K562 (cell line): Measurements from ENCODE around the gene SLC25A44. TPM values are rescaled to one million over a fixed set of nuclear protein-coding genes. Genes with fewer than 3 reads are reported as not detected.

Source experiments
- ATAC-seq: fragments of 200-7000 bp; cut with Tn5 transposase; 3 replicates; pipeline ENCODE4 v1.9.1; 2020; ENCODE audit warnings: moderate library complexity
- BruUV-seq: library from RNA; stranded (reverse); fragments of 400-500 nt; replicated peaks from 2 replicates; lab custom pipeline; 2021; lab: Mats Ljungman, UMichigan
- CTCF ChIA-PET: fragments of 300-600 bp; formaldehyde crosslinking; extraction: SDS; loops from one replicate; lab custom pipeline; 2021; ENCODE audit warnings: low intra/inter-chr PET ratio; lab: Yijun Ruan, JAX
- POLR2A ChIA-PET: fragments of 300-600, 350-650 bp; sonication (Branson Sonifier 250); formaldehyde crosslinking; extraction: SDS; loops from one replicate; lab custom pipeline; 2021; ENCODE audit warnings: antibody characterized with exemption, inconsistent platforms; lab: Yijun Ruan, JAX
- DNase-seq, 4 experiments: peaks; one replicate each; pipeline versions ENCODE4 v3.0.0 to v3.0.0-alpha.2; 2011 to 2018; ENCODE audit warnings: low spot score in 3 of 4, mixed read lengths in 3 of 4; ENCODE audit errors: extremely low read depth in 1 of 4
- FAIRE-seq: peaks from 2 replicates; lab custom pipeline; 2011; peaks lifted over from hg19 to GRCh38; lab: Jason Lieb, UNC
- H2AFZ ChIP-seq: 2 replicates; pipeline ENCODE4 v1.6.0; 2011; ENCODE audit warnings: low read depth, low read length, control low read depth, inconsistent platforms
- H3K27ac ChIP-seq: fragments of 200-600 bp; 3 replicates; pipeline ENCODE4 v1.8.0; 2011; ENCODE audit warnings: low read depth, mild to moderate bottlenecking, control low read depth, inconsistent platforms, low read length, moderate library complexity, mixed read lengths; ENCODE audit errors: extremely low read depth
- H3K27me3 ChIP-seq, 2 experiments: fragments of 300-600 bp in 1 of 2; 2 replicates in 1 of 2; 3 replicates in 1 of 2; pipeline versions ENCODE4 v1.6.0 to v1.8.0; 2011; ENCODE audit warnings: inconsistent platforms in 2 of 2, low read length in 2 of 2, mild to moderate bottlenecking in 1 of 2, mixed read lengths in 1 of 2, moderate library complexity in 1 of 2; ENCODE audit not compliant: control insufficient read depth in 2 of 2, insufficient read depth in 2 of 2
- H3K36me3 ChIP-seq: fragments of 300-600 bp; 3 replicates; pipeline ENCODE4 v1.8.0; 2011; ENCODE audit warnings: mild to moderate bottlenecking, low read length, inconsistent platforms; ENCODE audit not compliant: control insufficient read depth, insufficient read depth
- H3K4me1 ChIP-seq, 2 experiments: fragments of 200-600 bp in 1 of 2; replicated peaks in 1 of 2; 2 replicates in 1 of 2; 3 replicates in 1 of 2; pipeline versions ENCODE4 v1.5.1 to v1.8.0; 2011; ENCODE audit warnings: inconsistent platforms in 2 of 2, low read length in 2 of 2, mild to moderate bottlenecking in 1 of 2, mixed read lengths in 1 of 2, moderate library complexity in 1 of 2; ENCODE audit not compliant: control insufficient read depth in 2 of 2, insufficient read depth in 2 of 2
- H3K4me2 ChIP-seq: 2 replicates; pipeline ENCODE4 v1.6.1; 2011; ENCODE audit warnings: low read length, control low read depth, inconsistent platforms, mixed read lengths; ENCODE audit not compliant: insufficient read depth
- H3K4me3 ChIP-seq: fragments of 200-600 bp; sonication (generic), shearing (Covaris generic); 2 replicates; pipeline ENCODE4 v1.5.1; 2016; ENCODE audit warnings: control low read depth, inconsistent platforms
- H3K79me2 ChIP-seq: fragments of 200-600 bp; 3 replicates; pipeline ENCODE4 v1.8.0; 2011; ENCODE audit warnings: low read length, inconsistent platforms; ENCODE audit not compliant: control insufficient read depth, insufficient read depth
- H3K9ac ChIP-seq, 2 experiments: 2 replicates each; pipeline versions ENCODE4 v1.6.0 to v1.6.1; 2011; ENCODE audit warnings: low read depth in 2 of 2, low read length in 2 of 2, control low read depth in 1 of 2, inconsistent platforms in 1 of 2, mild to moderate bottlenecking in 1 of 2, mixed read lengths in 1 of 2; ENCODE audit not compliant: insufficient read depth in 1 of 2
- H3K9me1 ChIP-seq: one replicate; pipeline ENCODE4 v1.6.0; 2011; ENCODE audit warnings: inconsistent platforms, mild to moderate bottlenecking, low read length, moderate library complexity; ENCODE audit not compliant: control insufficient read depth, insufficient read depth
- H3K9me3 ChIP-seq: replicated peaks from 2 replicates; pipeline ENCODE4 v1.5.1; 2011; ENCODE audit warnings: low read depth, low read length, inconsistent platforms; ENCODE audit not compliant: control insufficient read depth, insufficient read depth
- H4K20me1 ChIP-seq: replicated peaks from 2 replicates; pipeline ENCODE4 v1.6.1; 2011; ENCODE audit warnings: low read length, inconsistent platforms, mixed read lengths; ENCODE audit not compliant: control insufficient read depth, insufficient read depth
- ATF1 ChIP-seq, 2 experiments: fragments of 450-650 bp in 1 of 2; IDR thresholded peaks; 2 replicates each; pipeline ENCODE4 v1.6.1; 2016; ENCODE audit warnings: missing compliant biosample characterization in 1 of 2, missing genetic modification characterization in 1 of 2
- SAFB2 ChIP-seq: fragments of 200-400 bp; formaldehyde crosslinking; IDR thresholded peaks from 2 replicates; pipeline ENCODE4 v1.6.1; 2018; ENCODE audit warnings: borderline replicate concordance, low read length, low read depth, moderate library complexity; ENCODE audit not compliant: severe bottlenecking
- SRF ChIP-seq, 2 experiments: fragments of 250-450, 450-650 bp in 1 of 2; sonication (Bioruptor Pico) in 1 of 2; sonication (generic) in 1 of 2; formaldehyde crosslinking; IDR thresholded peaks; 2 replicates each; pipeline versions ENCODE4 v1.5.0 to v1.5.1; 2020 to 2022; ENCODE audit warnings: mild to moderate bottlenecking in 1 of 2, missing genetic modification reagents in 1 of 2
- ZNF239 ChIP-seq: fragments of 250-450 bp; sonication (Bioruptor Pico); IDR thresholded peaks from 2 replicates; pipeline ENCODE4 v1.4.0; 2020; ENCODE audit warnings: mild to moderate bottlenecking
- WGBS: fragments of 100-300 bp; shearing (Covaris generic); methylation state at CpG from one replicate; pipeline ENCODE4 v1.1.6; 2016; ENCODE audit warnings: low coverage, mixed read lengths; ENCODE audit not compliant: insufficient coverage; ENCODE audit errors: missing lambda C conversion rate; 5-methylcytosine and 5-hydroxymethylcytosine counted together
- in situ Hi-C: fragments of 300-500 bp; cut with MboI; formaldehyde crosslinking; loops from 4 replicates; pipeline ENCODE4 v1.15.0; 2018; ENCODE audit warnings: inconsistent platforms, mixed read lengths
- intact Hi-C: fragments of 100-400 bp; cut with micrococcal nuclease; formaldehyde crosslinking; loops from 2 replicates; pipeline ENCODE4 v1.14.2; 2022
- polyA plus RNA-seq, 8 experiments: library from polyadenylated mRNA; depleted of rRNA in 4 of 8; stranded (reverse) in 5 of 8; unstranded in 3 of 8; fragments of >200 nt; fragmentation: Nextera tagmentation in 2 of 8; fragmentation: Illumina TruSeq in 1 of 8; extraction: Ambion mirVana in 2 of 8; extraction: Trizol in 1 of 8; gene quantifications; 2 replicates each; pipeline versions ENCODE4 v1.2.1 to v1.2.3, GENCODE V29; 2011 to 2014; ENCODE audit warnings: inconsistent platforms in 1 of 8, missing spikeins in 1 of 8
- total RNA-seq, 7 experiments: library from RNA; depleted of rRNA in 6 of 7; stranded (reverse); fragments of >200 nt in 6 of 7; fragmentation: Illumina TruSeq in 2 of 7; extraction: Trizol in 2 of 7; gene quantifications; 2 replicates each; pipeline versions ENCODE4 v1.2.1 to v1.2.3, GENCODE V29; 2011 to 2021; ENCODE audit warnings: low replicate concordance in 1 of 7
- TF ChIP-seq, protein P1 (sequence below): fragments of 200-800 bp; sonication (Bioruptor generic); IDR thresholded peaks from 2 replicates; pipeline ENCODE4 v1.6.1; 2017; ENCODE audit warnings: missing genetic modification characterization, missing compliant biosample characterization
- TF ChIP-seq, protein P2 (sequence below), 3 experiments: fragments of 200-800 bp in 1 of 3; sonication (Bioruptor generic) in 1 of 3; sonication (generic) in 1 of 3; formaldehyde crosslinking in 1 of 3; IDR thresholded peaks; 2 replicates each; pipeline versions ENCODE4 v1.6.1 to v1.8.0; 2016 to 2022; ENCODE audit warnings: mild to moderate bottlenecking in 2 of 3, missing compliant biosample characterization in 2 of 3, missing genetic modification characterization in 2 of 3, missing genetic modification reagents in 1 of 3

SLC25A44 gene
- total and polyA plus RNA-seq, 9 of the 15 experiments (the other 6 are each of a cell fraction or from before 2014, with no cell fraction given) = 4.4 to 22.8 (median 12.5) TPM

DNA sequence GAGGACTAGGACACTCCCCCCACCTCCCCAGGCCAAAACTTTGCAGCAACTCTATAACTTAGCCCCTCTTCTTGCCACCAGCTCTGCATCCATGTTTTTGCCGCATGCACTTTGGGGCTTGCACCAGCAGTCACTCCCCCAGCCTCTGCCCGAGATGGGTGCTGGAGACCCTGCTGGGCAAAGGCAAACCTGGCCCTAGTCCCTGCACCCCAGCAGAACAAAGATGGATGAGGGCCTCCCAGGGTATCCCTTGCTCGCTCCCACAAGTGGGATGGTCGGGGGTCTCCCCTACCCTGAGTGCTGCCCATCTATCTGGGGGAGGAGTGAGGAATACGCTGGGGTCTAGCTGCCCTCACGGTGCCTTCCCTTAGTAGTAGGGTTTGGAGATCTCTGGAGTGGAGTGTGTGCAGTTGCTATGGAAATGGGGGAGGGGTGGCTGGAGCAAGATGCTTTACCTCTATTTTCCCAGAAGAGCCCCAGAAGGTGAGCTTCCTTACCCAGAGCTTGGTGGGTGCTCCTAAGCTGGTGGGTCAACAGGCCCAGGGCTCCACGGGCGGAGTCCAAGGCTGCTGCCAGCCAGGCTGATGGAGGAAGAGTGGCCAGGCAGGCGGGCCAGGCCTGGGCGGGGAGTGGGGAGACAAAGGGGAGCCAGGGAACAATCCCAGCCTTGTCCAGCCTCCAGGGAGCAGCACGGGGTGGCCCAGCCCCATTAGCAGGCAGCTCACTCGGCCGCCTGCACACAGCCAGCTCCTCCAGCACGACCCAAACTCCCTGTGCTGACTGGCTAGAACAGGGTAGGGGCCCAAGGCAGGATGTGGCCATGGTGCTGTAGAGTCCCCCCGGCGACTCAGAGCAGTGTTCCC, 53.8 kb downstream of the SLC25A44 start, which contains the start of gene PAQR6 (continued):
- TF ChIP-seq SAFB2 (no peak), SRF (CRISPR knock-in tag; IDR thresholded peaks at IDR 0.05) (no peak)
- TF ChIP-seq, all 486 proteins: peak for 9

DNA sequence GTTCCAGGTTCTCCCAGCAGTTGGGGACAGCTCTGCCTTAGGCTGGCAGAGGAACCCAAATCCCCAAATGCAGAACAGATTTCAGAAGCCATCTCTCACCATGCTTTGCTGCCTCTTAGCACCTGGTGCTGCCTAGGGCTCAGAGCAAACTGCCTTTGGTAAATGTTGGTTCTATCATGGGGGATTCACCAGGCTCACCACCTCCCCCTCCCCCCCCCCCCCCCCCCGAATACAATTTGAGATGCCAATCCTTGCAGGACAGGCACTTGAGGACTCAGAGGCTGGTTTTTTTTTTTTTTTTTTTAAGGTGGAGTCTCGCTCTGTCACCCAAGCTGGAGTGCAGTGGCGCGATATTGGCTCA, 54.4 kb downstream of the SLC25A44 start:
- in situ Hi-C loops = no loop called here

More for the DNA sequence above, 54.4 kb downstream of the SLC25A44 start:
- H2AFZ ChIP-seq = no peak overlapping the region
- ATAC-seq (no peak), FAIRE-seq (no peak), DNase-seq (no peak)
- H3K9me1 ChIP-seq = no peaks in the 10 kb centered on the region
- peaks cover 0 to 45% of the 10 kb centered on the region in 2 experiments; a peak in 3 of 5 replicates for H3K4me1 ChIP-seq
- H3K27ac ChIP-seq = no peak overlapping the region
- no peak overlapping the region for H3K4me2 ChIP-seq
- H3K27me3 ChIP-seq = no peaks in the 10 kb centered on the region
- H3K79me2 ChIP-seq = no peaks in the 10 kb centered on the region
- H3K9ac ChIP-seq = peak overlapping the region in 1 of 2 experiments; percentile 52; a peak in 1 of 4 replicates
- TF ChIP-seq ZNF239 (CRISPR knock-in tag) (no peak), ATF1 (CRISPR knock-in tag; IDR thresholded peaks at IDR 0.05) (no peak), ATF1 (tag; IDR thresholded peaks at IDR 0.05) (no peak)
- TF ChIP-seq, protein P1, sequence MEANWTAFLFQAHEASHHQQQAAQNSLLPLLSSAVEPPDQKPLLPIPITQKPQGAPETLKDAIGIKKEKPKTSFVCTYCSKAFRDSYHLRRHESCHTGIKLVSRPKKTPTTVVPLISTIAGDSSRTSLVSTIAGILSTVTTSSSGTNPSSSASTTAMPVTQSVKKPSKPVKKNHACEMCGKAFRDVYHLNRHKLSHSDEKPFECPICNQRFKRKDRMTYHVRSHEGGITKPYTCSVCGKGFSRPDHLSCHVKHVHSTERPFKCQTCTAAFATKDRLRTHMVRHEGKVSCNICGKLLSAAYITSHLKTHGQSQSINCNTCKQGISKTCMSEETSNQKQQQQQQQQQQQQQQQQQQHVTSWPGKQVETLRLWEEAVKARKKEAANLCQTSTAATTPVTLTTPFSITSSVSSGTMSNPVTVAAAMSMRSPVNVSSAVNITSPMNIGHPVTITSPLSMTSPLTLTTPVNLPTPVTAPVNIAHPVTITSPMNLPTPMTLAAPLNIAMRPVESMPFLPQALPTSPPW = 0 out of 2 replicates have a peak, but pooled peaks have one; percentile 34
- TF ChIP-seq, protein P2, sequence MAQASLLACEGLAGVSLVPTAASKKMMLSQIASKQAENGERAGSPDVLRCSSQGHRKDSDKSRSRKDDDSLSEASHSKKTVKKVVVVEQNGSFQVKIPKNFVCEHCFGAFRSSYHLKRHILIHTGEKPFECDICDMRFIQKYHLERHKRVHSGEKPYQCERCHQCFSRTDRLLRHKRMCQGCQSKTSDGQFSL (CRISPR knock-in tag; IDR thresholded peaks at IDR 0.05) = 0 out of 2 replicates have a peak, but pooled peaks have one; percentile 16
- TF ChIP-seq, protein P2 (tag; IDR thresholded peaks at IDR 0.05) = peak in 1 of 2 experiments; percentile 28; a peak in 1 of 4 replicates
- CTCF ChIA-PET = no interaction called here
- H4K20me1 ChIP-seq = no peaks in the 10 kb centered on the region
- peaks cover 44% of the 10 kb centered on the region; the same call in 2 of the 3 replicates for H3K36me3 ChIP-seq
- BruUV-seq = no TSS peak
- 83% methylated on average over 2 of the region's 4 CpGs for WGBS
- H3K4me3 ChIP-seq = no peak overlapping the region
- intact Hi-C loops = no loop called here
- no peaks in the 10 kb centered on the region for H3K9me3 ChIP-seq
- POLR2A ChIA-PET = interaction anchor here (0.7 to 1.4 kb wide), 6 partner anchors 10 to 156 kb away, joined by 3 to 5 read pairs (median 4); no protein-coding TSS in a partner anchor
